ENCODE measurements around the gene PLCE1.
A peak's percentile ranks its signal among the peaks of the same experiment; 100 is the strongest.
"Not testable (repeated sequence)": the region's sequence is repeated elsewhere in the genome, so short reads cannot be mapped to it uniquely, and the experiment has no call there.

The PLCE1 gene

DNA sequence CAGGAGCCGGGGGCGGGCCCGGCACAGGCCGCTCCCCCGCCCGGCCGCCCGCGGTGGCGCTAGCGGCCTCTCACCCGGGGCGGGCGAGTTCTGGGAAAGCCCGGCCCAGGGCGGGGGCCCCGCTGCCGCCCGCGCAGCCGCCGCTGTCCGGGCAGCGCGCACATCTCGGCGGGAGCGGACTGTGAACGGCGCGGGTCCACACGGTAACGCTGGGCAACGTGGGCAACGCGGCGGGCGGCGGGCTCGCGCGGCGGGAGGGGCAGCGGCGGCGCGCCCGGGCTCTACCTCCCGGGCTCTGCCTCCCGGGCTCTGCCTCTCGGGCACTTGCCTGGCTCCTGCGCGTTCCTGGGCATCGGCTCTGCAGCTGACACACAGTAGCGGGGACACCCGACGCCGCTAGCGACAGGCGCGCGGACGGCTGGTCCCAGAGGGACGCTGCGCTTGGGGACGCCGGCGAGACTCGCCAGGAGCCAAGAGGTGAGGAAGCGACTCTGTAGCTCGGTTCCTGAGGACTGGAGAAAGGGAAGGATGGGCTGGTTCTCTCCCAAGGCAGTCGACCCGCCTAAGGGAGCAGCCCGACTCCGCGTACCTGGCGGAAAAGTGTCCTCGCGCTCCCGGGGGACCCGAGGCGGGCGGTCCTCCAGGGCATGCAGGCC is at the start of gene PLCE1:
Gene PLCE1 (plus strand): TSS at position 150 of the 656 bp plus-strand sequence. CDS start 37,116 bp downstream, outside the sequence.
- DNase-seq: peak in 1 of 2 donors; percentile 0

DNA sequence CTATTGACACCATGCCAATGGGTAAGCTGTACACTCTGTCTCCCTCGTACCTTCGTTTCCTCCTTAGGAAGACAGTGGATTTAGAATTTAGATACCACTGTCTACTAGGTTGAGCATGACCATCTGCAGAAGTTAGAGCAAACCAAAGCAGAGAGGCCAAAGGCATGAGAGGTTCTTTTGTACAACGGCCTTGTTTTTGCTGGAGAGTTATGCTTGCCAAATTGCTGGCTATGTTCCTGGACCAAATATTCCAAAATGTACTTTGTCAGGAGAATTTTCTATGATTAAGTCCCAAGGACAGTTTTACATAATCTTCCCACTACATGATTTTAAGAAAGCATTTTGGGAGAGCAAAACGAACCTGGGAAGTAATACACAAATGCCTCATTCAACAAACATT is 47.9 kb upstream of the PLCE1 start:
- no peak for DNase-seq

DNA sequence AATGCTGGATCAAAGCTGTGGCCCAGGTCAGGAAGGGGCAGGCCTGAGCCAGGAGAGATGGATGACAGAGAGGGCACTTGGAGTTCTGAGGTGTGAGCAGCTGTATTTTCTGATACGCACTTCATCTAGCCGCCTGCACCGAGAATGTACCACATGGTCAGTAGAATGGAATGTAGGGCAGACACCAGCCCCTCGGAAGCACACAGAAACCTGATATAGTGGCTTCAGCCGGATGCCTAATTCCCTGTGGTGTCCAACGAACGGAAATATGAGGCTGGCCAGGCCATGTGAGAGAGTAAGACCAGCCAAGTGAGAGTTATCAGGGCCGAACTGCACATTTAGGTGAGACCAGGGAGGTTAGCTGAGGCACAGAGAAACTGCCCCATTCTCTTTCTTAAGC is 46.7 kb upstream of the PLCE1 start:
- DNase-seq: no peak

DNA sequence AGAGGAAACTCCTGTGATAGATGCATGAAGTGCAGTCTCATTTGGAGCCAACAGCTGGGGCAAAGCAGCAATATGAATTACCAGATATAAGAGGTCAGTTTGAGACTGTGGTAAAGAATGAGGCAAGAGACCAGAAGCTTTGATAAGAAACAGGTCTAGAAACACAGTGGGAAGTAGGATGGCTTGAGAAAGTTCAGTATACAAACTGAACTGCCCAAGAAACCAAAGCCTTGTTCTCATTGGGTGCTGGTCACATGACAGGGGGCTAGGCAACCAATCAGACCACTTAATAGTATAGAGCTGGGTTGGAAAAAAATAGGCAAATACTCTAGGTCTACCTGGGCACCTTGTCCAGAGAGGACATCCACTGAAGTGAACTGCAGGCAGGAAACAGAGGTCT is 46.2 kb upstream of the PLCE1 start:
- no peak for DNase-seq

DNA sequence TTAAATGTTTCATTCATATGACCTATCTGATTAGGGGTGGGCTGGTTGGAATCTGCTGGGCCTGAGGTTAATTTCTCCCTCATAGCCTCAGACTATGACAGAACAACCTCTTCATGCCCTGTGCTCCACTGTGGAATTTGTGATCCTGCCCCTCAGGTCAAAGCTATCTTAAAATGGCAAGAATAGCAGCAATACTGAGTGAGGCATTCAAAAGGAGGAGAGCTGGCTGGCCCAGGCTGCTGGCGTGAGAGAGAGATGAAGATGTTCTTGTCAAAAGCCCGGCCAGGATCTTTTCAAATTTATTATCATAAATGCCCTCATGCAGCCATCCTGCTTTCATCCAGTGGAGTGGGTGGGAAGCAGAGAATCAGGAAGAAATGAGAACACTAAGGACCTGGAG is 41.8 kb upstream of the PLCE1 start:
- DNase-seq: no peak

DNA sequence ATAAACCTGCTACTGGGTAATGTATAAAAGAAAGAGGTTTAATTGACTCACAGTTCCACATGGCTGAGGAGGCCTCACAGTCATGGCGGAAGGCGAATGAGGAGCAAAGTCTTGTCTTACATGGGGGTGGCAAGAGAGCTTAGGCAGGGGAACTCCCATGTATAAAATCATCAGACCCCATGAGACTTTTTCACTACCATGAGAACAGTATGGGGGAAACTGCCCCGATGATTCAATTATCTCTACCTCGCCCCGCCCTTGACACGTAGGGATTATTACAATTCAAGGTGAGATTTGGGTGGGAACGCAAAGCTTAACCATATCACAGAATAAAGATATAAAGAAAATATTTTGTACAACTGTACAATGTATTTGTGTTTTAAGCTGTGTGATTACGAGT is 39.4 kb upstream of the PLCE1 start:
- no peak for DNase-seq

DNA sequence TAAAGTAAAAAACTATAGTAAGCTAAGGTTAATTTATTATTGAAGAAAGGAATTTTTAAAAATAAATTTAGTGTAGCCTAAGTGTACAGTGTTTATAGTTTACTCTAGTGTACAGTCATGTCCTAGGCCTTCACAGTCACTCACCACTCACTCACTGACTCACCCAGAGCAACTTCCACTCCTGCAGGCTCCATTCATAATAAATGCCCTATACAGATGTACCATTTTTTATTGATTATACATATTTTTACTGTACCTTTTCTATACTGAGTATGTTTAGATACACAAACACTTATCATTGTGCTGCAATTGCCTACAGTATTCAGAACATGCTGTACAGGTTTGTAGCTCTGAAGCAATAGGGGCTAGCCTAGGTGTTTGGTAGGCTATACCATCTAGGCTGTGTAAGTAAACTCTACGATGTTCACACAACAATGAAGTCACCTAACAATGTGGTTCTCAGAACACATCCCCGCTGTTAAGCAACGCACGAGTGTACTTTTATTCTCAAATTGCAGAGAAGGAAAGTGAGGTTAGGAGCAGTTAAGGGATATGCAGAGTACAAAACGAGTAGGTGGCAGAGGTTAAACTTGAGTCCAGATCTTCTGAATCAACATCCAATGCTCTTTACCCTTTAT is 38.9 kb upstream of the PLCE1 start:
- DNase-seq: no peak

DNA sequence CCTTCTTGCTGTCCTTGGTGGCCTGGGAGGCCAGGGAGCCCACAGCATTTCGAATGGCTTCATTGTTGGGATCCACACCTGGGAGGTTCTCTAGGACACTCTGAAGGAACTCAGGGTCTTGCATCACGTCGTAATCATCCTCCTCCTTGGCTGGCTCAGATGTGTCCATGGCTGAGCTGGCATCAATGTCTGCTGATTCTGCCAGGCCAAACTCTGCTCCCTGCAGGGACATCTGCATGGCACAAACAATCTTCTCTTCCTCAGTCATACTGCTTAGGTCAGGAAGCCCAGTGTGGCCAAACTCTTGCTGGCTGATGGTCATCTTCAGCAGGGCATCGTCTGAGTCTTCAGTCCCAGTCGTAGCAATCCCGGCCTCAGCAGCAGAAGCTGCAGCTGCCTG is 34.9 kb upstream of the PLCE1 start:
- no peak for DNase-seq

DNA sequence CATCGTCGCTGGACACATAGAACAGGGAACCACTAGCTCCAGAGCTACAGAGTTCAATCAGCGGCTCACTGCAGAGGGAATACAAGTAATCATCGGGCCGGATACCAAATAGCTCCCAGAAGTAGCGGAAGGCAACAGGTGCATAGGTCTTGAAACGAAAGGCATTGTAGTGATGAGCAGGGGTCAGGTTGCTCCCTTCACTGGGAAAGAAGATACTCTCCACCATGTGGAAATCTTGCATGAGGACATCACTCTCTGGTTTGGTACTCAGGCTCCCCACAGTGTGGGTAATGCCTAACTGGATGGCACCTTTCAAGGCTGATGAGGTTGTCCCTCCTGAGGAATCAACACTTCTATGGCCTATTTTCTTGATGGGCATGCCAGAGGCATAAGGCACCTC is 32.7 kb upstream of the PLCE1 start:
- DNase-seq: not testable (repeated sequence)

DNA sequence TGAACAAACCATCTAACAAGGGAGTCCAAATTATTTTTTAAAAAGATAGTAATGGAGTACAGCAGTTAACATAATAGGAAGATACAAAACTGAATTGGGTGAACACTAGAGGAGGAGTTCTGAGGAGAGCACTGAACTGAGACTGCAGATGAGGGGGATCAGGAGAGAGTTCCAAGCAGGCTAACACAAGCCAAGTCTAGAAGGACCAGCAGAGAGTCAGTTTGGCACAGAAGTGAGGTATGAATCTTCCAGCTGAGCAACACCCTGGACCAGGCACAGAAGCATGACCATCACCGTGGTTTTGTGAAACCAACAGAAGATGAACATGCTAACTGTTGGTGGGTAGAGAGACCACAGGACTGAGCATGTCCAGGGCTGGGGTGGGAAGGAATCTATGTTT is 30.8 kb upstream of the PLCE1 start:
- DNase-seq: no peak

DNA sequence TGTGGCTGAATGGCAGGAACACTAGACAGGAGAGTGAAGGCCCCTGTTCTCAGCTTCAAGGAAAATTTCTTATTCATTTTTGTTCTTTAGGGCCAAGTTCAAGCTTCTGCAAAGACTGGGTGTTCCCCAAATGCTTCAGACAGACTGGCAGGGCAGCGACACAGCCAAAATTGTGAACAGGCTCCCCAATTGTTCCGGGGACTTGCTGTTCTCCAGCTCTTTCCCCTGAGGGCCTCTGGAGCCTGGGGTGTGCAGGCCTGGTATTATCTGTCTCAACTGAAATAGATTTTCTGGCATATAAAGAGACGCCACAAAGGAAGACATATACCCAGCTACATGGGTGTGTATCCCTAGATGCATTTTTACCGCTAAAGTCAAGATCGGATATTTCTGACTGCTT is 30.3 kb upstream of the PLCE1 start:
- no peak for DNase-seq

DNA sequence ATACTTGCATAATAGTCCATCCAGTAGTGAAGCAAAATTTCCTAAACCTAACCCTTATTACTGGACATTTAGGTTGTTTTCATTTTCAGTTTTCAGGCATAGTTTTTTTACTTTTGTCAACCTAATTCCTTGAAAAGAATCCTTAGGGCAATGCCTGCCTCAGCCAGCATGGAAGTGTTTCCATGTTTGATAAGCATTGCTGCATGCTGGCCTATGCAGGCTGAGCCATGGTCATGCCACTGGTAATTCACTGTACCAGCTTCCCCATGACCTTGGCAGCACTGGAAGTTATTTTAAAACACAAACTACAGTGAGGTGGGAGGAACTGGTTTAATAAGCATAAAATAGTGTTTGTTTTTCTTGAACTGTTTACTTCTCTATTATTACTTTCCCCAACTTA is 27.8 kb upstream of the PLCE1 start:
- no peak for DNase-seq

DNA sequence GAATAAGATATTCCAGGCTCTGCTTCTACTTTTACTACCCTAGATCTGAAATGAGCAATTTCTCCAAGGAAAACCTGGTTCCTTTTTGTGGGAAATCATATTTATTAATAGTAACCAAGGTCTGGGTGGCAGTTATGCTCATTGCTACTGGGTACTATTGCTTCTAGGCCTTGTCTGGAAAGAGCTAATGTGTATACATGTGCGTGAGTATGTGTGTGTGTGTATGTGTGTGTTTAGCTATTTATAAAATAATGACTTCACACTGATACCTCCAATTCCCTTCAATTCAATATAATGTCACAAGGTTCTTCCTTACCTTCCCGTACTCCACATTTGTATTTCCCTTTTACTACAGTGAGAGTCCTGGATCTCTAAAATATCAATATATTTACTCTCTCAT is 26.0 kb upstream of the PLCE1 start:
- no peak for DNase-seq

DNA sequence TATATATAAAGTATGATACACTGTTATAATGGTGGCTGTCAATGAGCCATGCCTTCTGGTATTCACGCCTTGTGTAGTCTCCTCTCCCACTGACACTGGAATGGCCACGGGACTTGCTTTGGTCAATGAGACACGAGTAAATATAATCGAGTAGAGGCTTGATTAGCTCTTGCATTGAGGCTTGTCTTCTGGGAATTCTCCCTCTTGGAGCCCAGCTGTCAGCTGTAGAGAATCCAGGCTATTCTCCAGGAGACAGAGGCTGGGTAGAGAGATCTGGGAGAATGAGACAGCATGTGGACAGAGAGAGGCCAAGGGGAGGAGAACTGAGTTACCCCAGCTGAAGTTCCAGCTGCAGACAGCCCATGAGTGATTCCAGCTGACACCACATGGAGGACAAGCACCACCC is 25.2 kb upstream of the PLCE1 start:
- DNase-seq: no peak

DNA sequence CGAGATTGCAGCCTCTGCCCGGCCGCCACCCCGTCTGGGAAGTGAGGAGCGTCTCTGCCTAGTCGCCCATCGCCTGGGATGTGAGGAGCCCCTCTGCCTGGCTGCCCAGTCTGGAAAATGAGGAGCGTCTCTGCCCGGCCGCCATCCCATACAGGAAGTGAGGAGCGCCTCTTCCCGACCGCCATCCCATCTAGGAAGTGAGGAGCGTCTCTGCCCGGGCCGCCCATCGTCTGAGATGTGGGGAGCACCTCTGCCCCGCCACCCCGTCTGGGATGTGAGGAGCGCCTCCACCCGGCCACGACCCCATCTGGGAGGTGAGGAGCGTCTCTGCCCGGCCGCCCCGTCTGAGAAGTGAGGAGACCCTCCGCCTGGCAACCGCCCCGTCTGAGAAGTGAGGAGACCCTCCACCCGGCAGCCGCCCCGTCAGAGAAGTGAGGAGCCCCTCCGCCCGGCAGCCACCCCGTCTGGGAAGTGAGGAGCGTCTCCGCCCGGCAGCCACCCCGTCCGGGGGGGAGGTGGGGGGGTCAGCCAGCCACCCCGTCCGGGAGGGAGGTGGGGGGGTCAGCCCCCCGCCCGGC is 23.2 kb upstream of the PLCE1 start:
- DNase-seq: not testable (repeated sequence)

DNA sequence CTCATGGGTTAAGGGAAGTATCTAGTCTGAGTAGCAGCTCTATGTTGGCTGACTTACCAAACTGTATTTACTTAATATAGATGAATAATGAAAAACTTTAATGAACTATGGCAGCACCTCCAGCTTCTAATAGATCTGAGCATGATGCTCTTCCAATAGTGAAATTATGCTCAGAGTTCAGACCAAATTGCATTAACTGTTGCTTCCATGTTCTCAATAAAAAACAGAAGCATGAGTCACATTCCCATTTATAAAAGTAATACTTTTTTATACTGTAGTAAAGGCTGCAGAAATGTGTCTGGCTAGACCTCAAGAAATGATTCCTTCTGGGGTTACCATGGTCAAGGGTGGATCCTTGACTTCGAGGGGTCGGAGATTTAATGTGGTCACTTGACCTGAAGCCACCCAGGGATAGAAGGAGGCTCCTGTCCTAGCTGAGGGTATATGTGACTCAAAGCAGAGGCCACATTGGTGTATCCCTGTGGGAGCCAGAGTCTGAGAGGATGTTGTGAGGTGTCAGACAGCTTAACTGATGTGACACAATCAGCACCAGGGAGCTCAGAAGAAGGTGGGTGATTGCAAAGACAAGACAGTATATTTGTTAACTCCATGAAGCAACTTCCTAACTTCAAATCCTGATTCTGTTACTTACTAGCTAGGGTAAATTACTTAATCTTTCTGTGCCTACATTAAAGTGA is 19.8 kb upstream of the PLCE1 start:
- DNase-seq: no peak

DNA sequence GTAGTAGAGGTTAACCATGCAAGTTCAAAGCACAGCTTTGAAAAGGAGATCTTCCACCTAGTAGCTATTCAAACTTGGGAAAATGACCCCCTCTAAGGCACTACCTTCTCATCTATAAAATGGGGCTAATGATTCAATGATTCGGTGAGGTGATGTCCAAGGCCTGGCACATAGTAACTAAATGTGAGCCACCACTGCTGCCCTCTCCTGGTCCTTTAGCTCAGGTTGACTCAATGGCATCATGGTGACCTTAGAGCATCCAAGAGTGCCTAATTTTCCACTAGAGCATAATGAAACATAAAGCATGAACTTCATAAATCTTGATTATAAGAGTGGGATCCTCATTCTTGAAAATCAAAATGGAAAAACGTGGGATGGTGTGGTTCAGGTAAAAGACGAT is 16.3 kb upstream of the PLCE1 start:
- DNase-seq: no peak

DNA sequence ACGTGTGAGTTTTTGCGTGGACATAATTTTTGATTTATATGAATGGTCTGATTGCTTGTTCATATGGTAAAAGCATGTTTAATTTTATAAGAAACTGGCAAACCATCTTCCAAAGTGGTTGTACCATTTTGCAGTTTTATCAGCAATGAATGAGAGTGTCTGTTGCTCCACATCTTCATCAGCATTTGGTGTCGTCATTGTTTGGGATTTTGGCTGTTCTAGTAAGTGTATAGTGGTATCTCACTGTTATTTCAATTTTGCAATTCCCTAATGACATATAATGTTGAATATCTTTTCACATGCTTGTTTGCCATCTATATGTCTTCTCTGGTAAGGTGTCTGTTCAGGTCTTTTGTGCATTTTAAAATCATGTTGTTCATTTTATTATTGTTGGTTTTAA is 13.2 kb upstream of the PLCE1 start:
- DNase-seq: no peak

DNA sequence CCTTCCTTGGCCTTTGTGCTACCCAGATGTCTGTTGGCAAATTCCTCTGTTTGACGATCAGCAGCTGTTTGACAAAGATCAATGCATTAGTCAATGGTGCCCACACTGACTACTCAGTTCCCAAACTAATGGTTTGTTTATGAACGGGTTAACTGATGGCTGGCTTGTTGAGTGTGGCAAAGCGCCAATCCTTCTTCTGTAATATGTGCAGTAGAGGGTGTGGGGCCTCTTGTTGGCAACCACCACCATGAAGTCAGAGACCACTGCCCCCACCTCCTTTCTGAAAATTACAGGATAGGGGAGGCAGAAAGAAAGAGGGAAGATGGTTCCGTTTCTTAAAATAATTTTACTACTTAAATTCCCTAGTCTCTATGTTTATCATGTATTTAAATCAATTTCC is 2.6 kb upstream of the PLCE1 start:
- no peak for DNase-seq

DNA sequence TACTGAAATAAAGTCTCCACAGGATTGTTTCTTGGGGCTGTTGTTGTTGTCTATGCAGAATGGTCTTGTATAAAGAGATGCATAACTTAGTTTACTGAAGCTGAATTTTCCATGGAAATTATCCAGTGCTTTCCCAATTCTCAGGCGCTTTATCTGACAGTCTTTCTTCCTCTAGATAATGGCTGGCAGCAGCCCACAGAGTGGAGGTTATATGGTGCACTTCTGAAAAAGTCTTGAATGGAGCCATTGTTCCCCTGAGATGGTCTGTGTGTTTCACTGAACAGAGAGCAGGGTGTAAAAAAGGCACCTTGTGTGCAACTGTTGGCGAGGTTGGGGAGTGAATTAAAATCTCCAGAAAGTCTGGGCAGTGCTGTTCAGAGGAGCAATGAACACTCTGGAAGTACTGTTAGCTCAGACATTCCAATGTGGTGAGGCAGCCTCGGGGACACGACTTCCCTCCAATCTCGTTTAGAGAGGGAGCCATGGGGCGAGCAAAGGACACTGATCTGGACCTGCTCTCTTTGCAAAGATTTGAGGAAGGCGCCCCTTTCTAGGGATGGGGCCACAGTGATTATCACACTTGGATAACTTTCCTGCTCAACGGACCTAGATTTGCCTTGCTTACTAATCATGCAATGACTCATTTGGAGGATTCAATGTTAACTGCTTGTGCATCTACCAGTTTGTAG is 2.0 kb upstream of the PLCE1 start:
- DNase-seq: no peak

DNA sequence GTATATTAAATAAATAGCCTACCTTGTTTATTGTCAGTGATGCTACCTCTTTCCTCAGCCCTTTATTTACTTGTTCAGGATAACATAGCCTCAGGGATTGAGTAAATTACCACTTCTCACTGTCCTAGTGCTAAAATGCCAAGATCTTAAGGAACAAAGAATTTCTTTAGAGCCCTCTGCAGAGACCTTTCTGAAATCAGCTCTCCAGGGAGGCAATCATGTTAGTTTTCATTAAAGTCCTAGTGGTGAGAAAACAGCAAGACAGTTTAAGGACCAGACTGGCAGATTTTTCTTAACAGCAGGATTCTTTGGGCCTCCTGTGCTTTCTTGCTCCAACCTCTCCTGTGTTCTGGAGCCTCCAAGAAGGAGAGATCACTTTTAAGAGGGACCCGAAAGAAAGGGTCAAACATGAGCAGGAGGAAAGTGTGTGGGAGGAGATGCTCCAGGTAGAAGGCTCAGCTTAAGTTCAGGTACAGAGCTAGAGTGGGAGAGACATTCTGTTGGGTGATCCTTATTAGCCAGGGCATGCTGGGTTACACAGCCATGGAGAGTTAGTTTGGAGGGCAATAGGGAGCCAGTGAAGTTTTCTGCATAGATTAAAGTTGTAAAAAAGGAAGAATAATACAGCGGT is 1.2 kb upstream of the PLCE1 start:
- DNase-seq: no peak

DNA sequence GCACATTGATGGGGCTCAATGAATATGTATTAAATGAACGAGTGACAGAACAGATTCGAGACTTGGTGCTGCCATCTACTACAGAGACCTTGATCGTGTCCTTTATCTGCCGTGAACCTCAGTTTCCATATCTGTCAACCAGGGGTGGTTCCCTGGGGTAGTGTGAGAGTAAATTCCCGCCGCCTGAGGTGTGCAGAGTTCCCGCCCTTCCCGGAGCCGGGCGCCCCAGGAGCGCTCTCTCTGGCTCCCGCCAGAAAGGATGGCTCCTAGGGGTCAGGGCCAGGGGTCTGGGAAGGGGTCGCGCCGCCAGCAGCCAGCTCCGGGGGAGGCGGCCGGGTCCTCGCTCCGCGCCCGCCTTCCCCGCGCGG is 333 bp upstream of the PLCE1 start:
- no peak for DNase-seq

DNA sequence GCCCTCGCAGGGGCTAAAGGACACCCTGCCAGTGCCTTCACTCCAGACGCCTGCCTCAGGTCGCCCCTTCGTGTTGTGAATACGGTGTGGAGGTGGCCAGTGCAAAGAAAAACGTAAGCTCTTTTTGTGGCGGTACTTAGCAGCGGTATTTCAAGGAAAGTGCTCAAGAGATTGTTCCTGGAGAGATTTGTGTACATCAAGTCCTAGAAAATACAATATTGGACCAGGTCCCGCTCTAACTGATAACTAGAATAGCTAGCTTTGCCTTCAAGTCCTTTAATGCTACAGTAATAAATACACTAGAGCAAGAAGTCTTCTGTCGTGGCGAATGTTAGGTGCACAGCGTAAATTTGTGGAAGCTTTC is 689 bp downstream of the PLCE1 start:
- DNase-seq: no peak

Measured in stimulated activated CD4-positive, alpha-beta T cell treated with anti-CD3 and anti-CD28 coated beads, Interleukin-2, amount 100 ng/mL, for 48 hours (primary cell).